Umbilical cord (tissue), 2 donors: Measurements from ENCODE around the gene LCAT. TPM values are rescaled to one million over a fixed set of nuclear protein-coding genes. Genes with fewer than 3 reads are reported as not detected.

Source experiments
- DNase-seq: peaks from one replicate; pipeline ENCODE4 v3.0.0-alpha.2; 2015; ENCODE audit warnings: low spot score
- total RNA-seq: library from RNA; depleted of rRNA; stranded (reverse); fragments of >200 nt; gene quantifications from one replicate; pipeline ENCODE4 v1.2.3, GENCODE V29; 2014; ENCODE audit warnings: low replicate concordance; ENCODE audit not compliant: insufficient read depth

The LCAT gene
- total RNA-seq, 1 donor from 2014 or later, result 22.1 TPM

- peak; percentile 94 for DNase-seq
Observed at GRCh38 chr16:67968400-67969253, 24.7 kb upstream of the LCAT start, which contains the start of gene SLC12A4. Gene SLC12A4, minus strand, starts transcription at chr16:67968637. Its CDS starts 84 bp downstream, at chr16:67968553.

DNA sequence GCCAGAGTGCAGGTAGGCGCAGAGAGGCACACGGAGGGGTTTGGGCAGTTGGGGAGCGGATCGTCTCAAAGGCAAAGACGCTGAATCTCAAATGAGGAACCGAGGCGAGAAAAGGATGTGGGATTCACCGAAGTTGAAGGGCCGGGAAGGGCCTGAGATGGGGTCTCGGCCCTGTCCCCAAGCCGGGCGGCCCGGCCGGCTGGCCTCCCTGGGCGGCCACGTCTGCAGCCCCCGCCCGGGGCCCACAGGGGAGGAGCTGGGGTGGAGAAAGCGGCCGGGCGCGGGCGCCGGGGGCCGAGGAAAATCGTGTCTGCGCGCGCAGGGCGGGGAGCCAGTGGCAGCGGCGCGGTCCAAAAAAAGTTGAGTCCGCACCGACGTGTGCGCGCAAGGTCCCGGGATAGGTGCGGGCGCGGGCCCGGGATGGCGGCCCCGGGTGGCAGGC is 24.1 kb upstream of the LCAT start:
- DNase-seq, result peak; percentile 71

- DNase-seq, result peak; percentile 46
Observed at GRCh38 chr16:67967183-67967957, 23.4 kb upstream of the LCAT start.

GRCh38 chr16:67966549-67967182 is 22.7 kb upstream of the LCAT start:
- peak; percentile 50 for DNase-seq

- peak; percentile 44 for DNase-seq
Observed at GRCh38 chr16:67965668-67966548, 22.0 kb upstream of the LCAT start.

GRCh38 chr16:67964477-67965131 is 20.7 kb upstream of the LCAT start:
- DNase-seq, result no peak

GRCh38 chr16:67963662-67964321 is 19.9 kb upstream of the LCAT start:
- peak; percentile 24 for DNase-seq

DNA sequence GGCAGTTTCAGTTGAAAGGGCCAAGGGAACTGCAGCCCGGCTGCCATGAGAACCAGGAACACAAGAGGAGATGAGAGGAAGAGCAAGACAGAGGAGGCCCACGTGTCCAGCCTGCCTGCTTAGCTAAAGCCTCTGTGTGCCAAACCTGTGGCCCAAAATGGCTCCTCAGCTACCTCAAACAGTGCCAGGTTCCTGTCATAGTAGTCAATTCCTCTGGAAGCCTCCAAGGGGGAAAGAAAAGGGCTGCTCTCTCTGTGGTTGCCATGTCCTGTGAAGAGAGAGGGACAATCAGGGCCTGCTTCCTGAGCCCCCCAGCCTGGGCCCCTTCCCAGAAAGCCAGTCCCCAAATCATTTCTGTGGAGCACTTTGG is 19.4 kb upstream of the LCAT start:
- no peak for DNase-seq

DNA sequence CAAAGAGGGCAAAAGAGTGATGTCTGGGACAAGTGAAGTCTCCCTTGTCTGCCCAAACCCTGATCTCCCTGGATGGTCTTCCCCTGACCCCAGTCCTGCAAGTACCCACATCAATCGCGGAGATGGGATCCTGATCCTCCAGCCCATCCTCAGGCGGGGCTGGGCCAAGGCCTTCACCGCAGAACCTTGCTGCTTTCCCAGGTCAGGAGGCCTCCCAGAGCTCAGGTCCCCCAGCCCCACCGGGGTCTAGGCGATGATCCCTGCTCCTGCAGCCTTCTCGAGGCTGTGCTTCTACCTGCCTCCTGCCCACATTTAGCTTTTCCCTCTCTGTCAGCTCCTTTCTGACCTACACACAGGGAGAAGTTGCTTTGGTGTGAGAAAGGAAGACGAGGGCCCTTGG is 18.2 kb upstream of the LCAT start:
- DNase-seq, result no peak

DNA sequence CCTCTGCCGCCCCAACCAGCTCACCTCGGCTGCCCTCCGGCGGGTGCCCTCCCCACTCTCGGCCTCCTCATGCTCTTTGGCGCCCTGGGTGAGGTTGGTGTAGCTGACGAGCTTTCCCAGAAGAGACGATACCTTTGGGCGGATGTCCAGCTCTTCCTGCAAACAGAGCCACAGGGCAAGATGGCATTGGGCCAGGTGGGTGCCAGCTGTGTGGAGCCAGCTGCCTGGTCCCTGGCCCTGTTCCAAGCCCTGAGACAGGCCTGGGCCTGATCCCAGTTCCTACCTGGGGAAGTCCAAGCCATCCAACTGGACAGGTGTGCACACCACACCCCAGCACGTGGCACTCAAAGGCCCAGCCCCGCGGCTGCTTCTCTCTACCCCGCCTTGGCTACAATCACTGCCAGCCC is 17.6 kb upstream of the LCAT start:
- DNase-seq, result no peak

DNA sequence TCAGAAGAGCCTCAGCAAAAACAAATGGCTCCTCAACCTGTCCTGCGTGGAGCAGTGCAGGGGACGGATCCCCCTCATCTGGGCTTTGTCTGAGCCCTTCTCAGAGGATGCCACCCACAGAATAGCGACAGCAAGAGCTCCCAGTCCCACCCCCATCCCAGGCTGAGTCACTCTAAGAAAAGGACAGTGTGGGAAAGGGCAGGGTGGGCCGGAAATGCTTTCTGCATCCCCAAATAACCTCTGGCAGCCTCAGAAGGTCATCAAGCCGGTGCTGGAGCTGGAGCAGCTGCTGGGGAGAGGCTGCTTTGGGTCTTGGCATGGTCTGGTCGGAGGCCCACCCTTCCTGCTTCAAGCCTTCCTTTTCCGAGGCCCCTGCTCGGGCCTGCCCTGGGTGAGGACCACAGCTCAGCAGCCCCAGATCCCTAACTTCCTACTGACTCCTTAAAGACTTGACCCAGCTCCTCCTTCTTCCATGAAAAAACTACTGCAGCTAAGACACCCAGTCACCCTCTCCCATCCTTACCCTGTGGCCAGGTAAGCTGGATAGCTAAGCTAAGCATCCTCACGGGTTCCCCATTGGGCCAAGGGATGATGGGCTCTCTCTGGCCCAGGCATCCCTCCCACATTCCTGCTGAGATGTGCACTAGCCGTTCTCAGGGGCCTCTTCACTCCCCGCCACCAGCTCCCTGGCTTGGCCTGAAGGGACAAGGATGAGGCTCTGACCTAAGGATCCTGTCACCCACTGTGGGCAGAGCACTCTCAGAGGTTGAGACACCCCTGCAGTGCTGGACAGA is 15.8 kb upstream of the LCAT start:
- no peak for DNase-seq

GRCh38 chr16:67957622-67958021 is 13.7 kb upstream of the LCAT start:
- DNase-seq, result no peak

DNA sequence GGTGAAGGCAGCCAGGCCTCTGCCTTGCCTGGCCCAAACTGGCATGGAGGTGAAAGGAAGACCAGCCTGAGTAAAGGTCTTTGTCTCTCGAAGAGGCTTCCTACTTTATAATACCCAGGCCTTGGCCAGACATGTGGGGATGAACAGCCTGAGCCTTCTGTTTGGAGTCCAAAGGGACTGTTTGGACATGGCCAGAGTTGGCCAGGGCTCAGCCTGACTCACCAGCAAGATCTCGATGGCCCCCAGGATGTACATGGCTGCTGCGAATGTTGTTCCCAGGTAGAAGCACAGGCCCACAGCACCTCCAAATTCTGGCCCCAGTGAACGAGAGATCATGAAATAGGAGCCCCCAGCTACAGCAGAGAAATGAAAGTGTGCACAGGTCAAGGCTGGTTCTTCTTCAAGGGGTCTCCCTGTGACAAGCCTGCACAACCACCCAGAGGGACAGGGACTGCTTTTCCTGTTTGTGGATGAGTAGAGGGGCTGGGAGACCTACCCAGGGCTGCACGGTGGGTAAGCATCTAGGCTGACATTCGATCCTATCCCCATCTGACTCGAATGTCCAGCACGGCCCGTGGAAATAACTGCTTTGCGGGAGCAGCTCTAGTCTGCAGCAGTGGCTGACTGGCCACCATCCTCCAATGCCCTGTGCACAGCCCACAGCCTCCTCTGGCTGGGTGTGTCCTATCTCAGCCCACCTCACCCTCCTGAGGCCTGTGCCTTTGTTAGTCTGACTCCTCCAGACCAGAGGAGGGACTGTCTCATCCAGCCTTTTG is 10.7 kb upstream of the LCAT start:
- no peak for DNase-seq

DNA sequence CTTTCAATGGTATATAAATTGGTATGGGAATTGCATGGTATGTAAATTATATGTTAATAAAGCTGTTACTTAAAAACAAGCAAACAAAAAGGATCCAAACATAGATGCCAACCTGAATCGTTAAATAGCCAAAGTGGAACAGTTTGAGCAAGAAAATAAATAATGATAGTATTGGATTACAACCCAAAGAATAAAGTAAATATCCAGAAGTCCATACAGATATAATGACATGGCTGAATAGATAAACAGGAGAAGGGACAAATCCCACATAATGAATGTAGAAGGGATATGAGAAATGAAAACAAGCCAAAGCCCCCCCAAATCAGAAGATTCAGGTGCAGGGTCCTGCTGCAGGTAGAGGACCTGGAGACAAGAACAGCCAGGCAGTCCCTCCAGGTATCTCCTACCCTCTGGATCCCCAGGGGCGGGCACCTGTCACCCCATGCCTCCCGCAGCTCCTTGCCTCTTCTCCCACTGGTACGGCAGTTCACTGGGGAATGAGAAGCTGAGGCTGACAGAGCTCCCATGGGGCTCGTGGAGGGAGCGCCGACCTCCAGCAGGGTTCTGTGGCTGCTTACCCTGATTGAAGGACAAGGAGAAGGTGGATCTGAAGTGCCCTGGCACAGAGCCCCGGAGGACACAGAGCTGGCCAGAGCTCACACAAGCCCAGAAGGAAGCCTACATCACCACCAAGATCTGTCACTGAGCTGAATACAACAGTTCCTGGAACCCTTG is 9.9 kb upstream of the LCAT start:
- no peak for DNase-seq

DNA sequence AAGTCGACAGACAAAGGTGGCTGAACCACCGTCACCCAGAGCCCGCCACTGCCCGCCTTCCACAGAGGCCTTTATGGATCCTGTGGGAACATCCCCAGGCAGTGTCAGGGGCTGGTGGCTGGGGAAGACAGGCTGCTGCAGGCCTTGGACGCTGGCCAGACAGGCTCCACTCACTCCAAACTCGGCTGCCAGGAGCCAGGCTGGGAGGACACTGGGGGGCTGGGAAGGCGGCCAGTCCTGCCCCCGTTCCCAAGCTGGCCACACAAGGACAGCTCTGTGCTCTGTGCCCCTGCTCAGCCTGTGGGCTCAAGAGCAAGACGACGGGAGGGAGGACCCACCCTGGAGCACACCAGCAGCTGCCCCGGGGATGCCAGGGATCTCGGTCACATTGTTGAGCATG is 7.6 kb upstream of the LCAT start:
- no peak for DNase-seq

DNA sequence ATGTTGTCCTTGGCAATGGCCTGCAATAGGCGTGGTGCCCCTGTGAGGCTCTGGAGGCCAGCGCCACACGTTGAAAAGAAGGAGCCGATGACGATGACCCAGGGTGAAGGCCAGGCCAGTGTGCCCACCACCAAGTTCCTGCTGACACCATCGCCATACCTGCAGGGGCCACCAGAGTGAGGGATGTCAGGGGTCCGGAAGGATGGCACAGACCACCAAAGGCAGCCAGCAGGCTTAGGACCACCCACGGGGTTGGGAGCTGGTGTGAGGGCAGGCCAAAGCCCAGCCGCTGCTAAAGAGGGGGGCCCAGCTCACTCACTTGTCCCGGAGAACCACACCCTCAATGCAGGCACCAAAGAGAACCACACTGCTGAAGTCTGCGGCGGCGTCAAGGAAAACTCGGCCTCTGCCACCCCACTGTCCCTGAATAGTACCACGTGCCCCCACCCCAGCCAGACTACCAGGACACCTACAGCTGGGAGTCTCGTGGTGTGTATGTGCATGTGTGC is 6.5 kb upstream of the LCAT start:
- DNase-seq, result no peak

DNA sequence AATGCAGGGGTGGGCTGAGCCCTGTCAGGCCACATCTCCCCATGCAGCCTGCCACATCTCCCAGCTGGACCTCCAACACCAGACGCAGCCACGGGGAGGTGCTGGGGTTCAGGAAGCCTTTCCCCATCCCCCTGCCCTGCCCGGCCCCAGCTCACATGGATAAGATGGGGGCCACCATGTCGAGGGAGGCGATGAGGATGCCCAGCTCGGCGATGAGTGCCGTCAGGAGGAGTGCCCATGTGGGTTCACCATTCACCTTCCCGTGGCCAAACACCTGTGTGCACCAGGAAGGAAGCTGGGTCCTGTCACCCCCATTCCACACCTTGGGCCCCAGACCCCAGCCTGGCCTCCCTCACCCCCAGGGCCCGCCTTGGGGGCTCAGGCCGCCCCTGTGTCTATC is 5.7 kb upstream of the LCAT start:
- no peak for DNase-seq

- no peak for DNase-seq
Observed at GRCh38 chr16:67948015-67948414, 4.1 kb upstream of the LCAT start.
